Activated T-helper 1 cell treated with Interleukin-2 at 50 U/mL for 16 hours (primary cell): Measurements from ENCODE around the gene CARNS1.
A peak's percentile ranks its signal among the peaks of the same experiment; 100 is the strongest.

Experiments
- DNase-seq: peaks from one replicate; pipeline ENCODE4 v3.0.0-alpha.2; 2020; ENCODE audit warnings: low read depth

The CARNS1 gene

GRCh38 chr11:67415501-67416304 lies at the start of gene CARNS1:
Gene CARNS1, plus strand, starts transcription at chr11:67415678. Its CDS starts 522 bp downstream, at chr11:67416200.
- no peak for DNase-seq

- no peak for DNase-seq
Observed at GRCh38 chr11:67365736-67366444, 49.6 kb upstream of the CARNS1 start.

GRCh38 chr11:67366546-67366945 lies 48.9 kb upstream of the CARNS1 start:
- DNase-seq, result no peak

GRCh38 chr11:67366961-67367760 lies 48.3 kb upstream of the CARNS1 start:
- no peak for DNase-seq

GRCh38 chr11:67367761-67368227 lies 47.7 kb upstream of the CARNS1 start:
- no peak for DNase-seq

- DNase-seq, result no peak
Observed at GRCh38 chr11:67368621-67369020, 46.9 kb upstream of the CARNS1 start.

- no peak for DNase-seq
Observed at GRCh38 chr11:67369275-67369674, 46.2 kb upstream of the CARNS1 start.

GRCh38 chr11:67369801-67370284 lies 45.6 kb upstream of the CARNS1 start:
- DNase-seq, result no peak

- DNase-seq, result no peak
Observed at GRCh38 chr11:67370351-67371076, 45.0 kb upstream of the CARNS1 start.

GRCh38 chr11:67371189-67371910 lies 44.1 kb upstream of the CARNS1 start:
- DNase-seq, result no peak

GRCh38 chr11:67371911-67372320 lies 43.6 kb upstream of the CARNS1 start:
- no peak for DNase-seq

- DNase-seq, result no peak
Observed at GRCh38 chr11:67372321-67372992, 43.0 kb upstream of the CARNS1 start.

GRCh38 chr11:67372993-67373647 lies 42.4 kb upstream of the CARNS1 start, which contains the start of gene CLCF1:
Gene CLCF1, minus strand, starts transcription at chr11:67373598. Its CDS starts 59 bp downstream, at chr11:67373539.
- no peak for DNase-seq

- DNase-seq, result peak; percentile 77
Observed at GRCh38 chr11:67373648-67374570, 41.6 kb upstream of the CARNS1 start.

GRCh38 chr11:67374571-67375281 lies 40.8 kb upstream of the CARNS1 start:
- DNase-seq, result no peak

GRCh38 chr11:67375320-67376055 lies 40.0 kb upstream of the CARNS1 start:
- DNase-seq, result no peak
